ENCODE results near the gene HRH1. TPM values are rescaled to one million over a fixed set of nuclear protein-coding genes. Genes with fewer than 3 reads are reported as not detected.

The HRH1 gene
- total RNA-seq, 1 experiment from 2014 or later, result 7.0 TPM

DNA sequence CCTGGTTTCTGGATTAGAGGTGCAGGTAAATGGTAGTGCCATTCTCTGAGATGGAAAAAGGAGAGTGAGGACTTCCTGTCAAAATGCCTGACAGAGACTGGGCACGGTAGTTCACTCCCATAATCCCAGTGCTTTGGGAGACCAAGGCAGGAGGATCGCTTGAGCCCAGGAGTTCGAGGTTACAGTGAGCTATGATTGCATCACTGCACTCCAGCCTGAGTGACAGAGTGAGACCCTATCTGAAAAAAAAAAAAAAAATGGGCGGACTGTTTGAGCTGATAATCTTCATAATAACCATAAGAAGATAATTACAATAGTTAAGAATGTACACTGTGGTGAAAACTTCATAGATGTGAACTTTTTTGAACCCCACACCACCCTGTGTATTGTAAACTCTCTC lies 44.2 kb downstream of the HRH1 start:
- Histone ChIP-seq H3K4me1 (ENCODE audit: control insufficient read depth in 1 of 2, insufficient read depth in 2 of 2, low read length in 2 of 2) (peaks cover 13 to 45% of the 10 kb centered on the region in 2 experiments), H3K36me3 (ENCODE audit: control insufficient read depth in 1 of 2, insufficient read depth in 2 of 2, low read length in 2 of 2) (peaks cover 0 to 6% of the 10 kb centered on the region in 2 experiments; a peak in 1 of 4 replicates), H4K20me1 (ENCODE audit: insufficient read depth) (no peaks in the 10 kb centered on the region), H3K9me3 (ENCODE audit: control insufficient read depth in 1 of 2, insufficient read depth in 1 of 2, low read depth in 1 of 2, low read length in 2 of 2) (no peaks in the 10 kb centered on the region), H3K27ac (ENCODE audit: low read depth, low read length) (no peak overlapping the region), H3K4me2 (ENCODE audit: low read length) (no peak overlapping the region), H2AFZ (ENCODE audit: low read depth, low read length, poor library complexity, severe bottlenecking) (no peak overlapping the region), H3K4me3 (replicated peaks in 1 of 2; ENCODE audit: low read depth in 1 of 2, low read length in 2 of 2) (no peak overlapping the region), H3K27me3 (ENCODE audit: insufficient read depth, low read length) (no peaks in the 10 kb centered on the region), H3K9ac (ENCODE audit: low read length) (no peak overlapping the region), H3K79me2 (ENCODE audit: insufficient read depth, low read length) (peaks cover 5% of the 10 kb centered on the region; the same call in 1 of the 2 replicates), H3K9me2 (ENCODE audit: insufficient read depth) (no peaks in the 10 kb centered on the region)
- POLR2A ChIA-PET, result no interaction called here
- ATAC-seq (no peak), DNase-seq (ENCODE audit: low read depth, low spot score) (no peak)
- no peak for TF ChIP-seq EGR1 (IDR thresholded peaks at IDR 0.05; ENCODE audit: low read depth)
- BruUV-seq (replicated peaks), result no TSS peak
- CTCF ChIA-PET, result interaction anchor here (0.7 kb wide), 1 partner anchor 39 kb away, joined by 3 read pairs; no protein-coding TSS in a partner anchor
- RAD21 ChIA-PET (ENCODE audit: low non-redundant PET in 1 of 2, low total read pairs in 2 of 2, uncharacterized antibody in 2 of 2, unreplicated experiment in 2 of 2), result no interaction called here
- intact Hi-C loops (cut with micrococcal nuclease), result no loop called here

DNA sequence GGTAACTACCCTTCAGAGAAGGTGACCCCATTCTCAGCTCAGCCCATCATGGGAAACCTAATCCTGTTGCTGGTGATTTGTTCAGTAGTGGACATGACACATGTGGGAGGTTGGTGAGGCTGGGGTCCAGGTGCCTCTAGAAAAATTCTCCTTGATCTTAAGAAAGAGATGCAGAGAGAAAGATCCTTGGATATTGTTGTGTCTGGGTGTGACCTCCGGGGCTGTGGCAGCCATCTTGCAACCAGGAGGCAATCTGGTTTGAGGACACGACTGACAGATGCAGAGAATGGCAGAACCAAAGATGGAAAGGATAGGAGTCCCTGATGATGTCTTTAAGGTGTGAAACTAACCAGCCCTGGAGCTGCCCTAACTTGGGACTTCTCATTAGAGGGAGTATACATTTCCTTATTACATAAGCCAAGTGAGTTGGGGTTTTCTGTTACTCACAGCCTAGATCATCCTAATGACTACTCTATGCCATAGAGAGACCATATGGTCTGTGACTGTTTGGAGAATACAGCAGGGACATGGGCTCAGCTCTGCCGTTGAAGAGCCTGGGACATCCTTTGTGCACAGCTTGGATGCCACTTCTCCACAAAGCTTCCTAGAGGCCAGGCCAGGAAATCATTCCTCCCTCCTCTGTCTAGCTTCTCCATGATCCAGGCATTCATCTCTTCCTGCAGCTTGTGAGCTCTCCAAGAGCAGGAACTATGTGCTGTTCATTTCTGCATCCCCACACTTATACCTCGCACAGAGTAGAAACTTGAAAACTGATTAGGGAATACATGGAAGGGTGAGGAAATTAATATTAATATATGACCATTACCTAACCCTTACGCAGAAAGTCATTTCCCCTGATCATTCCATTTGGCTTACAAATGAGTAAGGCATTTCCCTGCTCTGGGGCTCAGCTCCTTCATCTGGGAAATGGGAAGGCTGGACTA lies 45.9 kb downstream of the HRH1 start:
- CTCF ChIA-PET, result interaction anchor here (0.8 to 1.5 kb wide), 2 partner anchors 63 to 140 kb away, joined by 3 read pairs; no protein-coding TSS in a partner anchor
- BruUV-seq (replicated peaks), result no TSS peak
- TF ChIP-seq, protein P1, sequence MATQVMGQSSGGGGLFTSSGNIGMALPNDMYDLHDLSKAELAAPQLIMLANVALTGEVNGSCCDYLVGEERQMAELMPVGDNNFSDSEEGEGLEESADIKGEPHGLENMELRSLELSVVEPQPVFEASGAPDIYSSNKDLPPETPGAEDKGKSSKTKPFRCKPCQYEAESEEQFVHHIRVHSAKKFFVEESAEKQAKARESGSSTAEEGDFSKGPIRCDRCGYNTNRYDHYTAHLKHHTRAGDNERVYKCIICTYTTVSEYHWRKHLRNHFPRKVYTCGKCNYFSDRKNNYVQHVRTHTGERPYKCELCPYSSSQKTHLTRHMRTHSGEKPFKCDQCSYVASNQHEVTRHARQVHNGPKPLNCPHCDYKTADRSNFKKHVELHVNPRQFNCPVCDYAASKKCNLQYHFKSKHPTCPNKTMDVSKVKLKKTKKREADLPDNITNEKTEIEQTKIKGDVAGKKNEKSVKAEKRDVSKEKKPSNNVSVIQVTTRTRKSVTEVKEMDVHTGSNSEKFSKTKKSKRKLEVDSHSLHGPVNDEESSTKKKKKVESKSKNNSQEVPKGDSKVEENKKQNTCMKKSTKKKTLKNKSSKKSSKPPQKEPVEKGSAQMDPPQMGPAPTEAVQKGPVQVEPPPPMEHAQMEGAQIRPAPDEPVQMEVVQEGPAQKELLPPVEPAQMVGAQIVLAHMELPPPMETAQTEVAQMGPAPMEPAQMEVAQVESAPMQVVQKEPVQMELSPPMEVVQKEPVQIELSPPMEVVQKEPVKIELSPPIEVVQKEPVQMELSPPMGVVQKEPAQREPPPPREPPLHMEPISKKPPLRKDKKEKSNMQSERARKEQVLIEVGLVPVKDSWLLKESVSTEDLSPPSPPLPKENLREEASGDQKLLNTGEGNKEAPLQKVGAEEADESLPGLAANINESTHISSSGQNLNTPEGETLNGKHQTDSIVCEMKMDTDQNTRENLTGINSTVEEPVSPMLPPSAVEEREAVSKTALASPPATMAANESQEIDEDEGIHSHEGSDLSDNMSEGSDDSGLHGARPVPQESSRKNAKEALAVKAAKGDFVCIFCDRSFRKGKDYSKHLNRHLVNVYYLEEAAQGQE (IDR thresholded peaks at IDR 0.05; ENCODE audit: low read depth), result no peak
- no peak for TF ChIP-seq CBX3 (IDR thresholded peaks at IDR 0.05; ENCODE audit: low read depth)
- TF ChIP-seq ZFX (IDR thresholded peaks at IDR 0.05), result no peak
- no peak for TF ChIP-seq SIN3A (IDR thresholded peaks at IDR 0.05; ENCODE audit: low read depth)
- no peak for TF ChIP-seq POLR2A (IDR thresholded peaks at IDR 0.05; ENCODE audit: borderline replicate concordance, extremely low read depth, insufficient read depth, insufficient read length)
- no peak for TF ChIP-seq FOSL1 (IDR thresholded peaks at IDR 0.05; ENCODE audit: low read depth)
- no peak for TF ChIP-seq ZNF274 (IDR thresholded peaks at IDR 0.05; ENCODE audit: low read depth, low read length)
- TF ChIP-seq EZH2phosphoT487 (IDR thresholded peaks at IDR 0.05; ENCODE audit: borderline replicate concordance), result no peak
- TF ChIP-seq EZH2 (IDR thresholded peaks at IDR 0.05), result no peak
- TF ChIP-seq ELF1 (IDR thresholded peaks at IDR 0.05; ENCODE audit: borderline replicate concordance, low read depth), result no peak
- no peak for TF ChIP-seq EGR1 (IDR thresholded peaks at IDR 0.05; ENCODE audit: low read depth)
- TF ChIP-seq SRF (IDR thresholded peaks at IDR 0.05; ENCODE audit: low read depth), result no peak
- TF ChIP-seq, protein P2, sequence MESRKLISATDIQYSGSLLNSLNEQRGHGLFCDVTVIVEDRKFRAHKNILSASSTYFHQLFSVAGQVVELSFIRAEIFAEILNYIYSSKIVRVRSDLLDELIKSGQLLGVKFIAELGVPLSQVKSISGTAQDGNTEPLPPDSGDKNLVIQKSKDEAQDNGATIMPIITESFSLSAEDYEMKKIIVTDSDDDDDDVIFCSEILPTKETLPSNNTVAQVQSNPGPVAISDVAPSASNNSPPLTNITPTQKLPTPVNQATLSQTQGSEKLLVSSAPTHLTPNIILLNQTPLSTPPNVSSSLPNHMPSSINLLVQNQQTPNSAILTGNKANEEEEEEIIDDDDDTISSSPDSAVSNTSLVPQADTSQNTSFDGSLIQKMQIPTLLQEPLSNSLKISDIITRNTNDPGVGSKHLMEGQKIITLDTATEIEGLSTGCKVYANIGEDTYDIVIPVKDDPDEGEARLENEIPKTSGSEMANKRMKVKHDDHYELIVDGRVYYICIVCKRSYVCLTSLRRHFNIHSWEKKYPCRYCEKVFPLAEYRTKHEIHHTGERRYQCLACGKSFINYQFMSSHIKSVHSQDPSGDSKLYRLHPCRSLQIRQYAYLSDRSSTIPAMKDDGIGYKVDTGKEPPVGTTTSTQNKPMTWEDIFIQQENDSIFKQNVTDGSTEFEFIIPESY (IDR thresholded peaks at IDR 0.05; ENCODE audit: extremely low read depth, insufficient replicate concordance, low read length), result no peak
- TF ChIP-seq JUND (IDR thresholded peaks at IDR 0.05), result no peak

More for the DNA sequence above, 45.9 kb downstream of the HRH1 start:
- no peak for DNase-seq (ENCODE audit: low read depth, low spot score)
- no peak overlapping the region for H3K9ac ChIP-seq (ENCODE audit: low read length)
- intact Hi-C loops (cut with micrococcal nuclease), result loop anchor here (10.0 kb wide), 2 partner anchors 255 to 445 kb away; no protein-coding TSS in a partner anchor
- H4K20me1 ChIP-seq (ENCODE audit: insufficient read depth), result no peaks in the 10 kb centered on the region
- H2AFZ ChIP-seq (ENCODE audit: low read depth, low read length, poor library complexity, severe bottlenecking), result no peak overlapping the region
- no peaks in the 10 kb centered on the region for H3K27me3 ChIP-seq (ENCODE audit: insufficient read depth, low read length)
- no peaks in the 10 kb centered on the region for H3K9me3 ChIP-seq (ENCODE audit: control insufficient read depth in 1 of 2, insufficient read depth in 1 of 2, low read depth in 1 of 2, low read length in 2 of 2)
- RAD21 ChIA-PET (ENCODE audit: low non-redundant PET in 1 of 2, low total read pairs in 2 of 2, uncharacterized antibody in 2 of 2, unreplicated experiment in 2 of 2), result no interaction called here
- POLR2A ChIA-PET, result no interaction called here
- no peaks in the 10 kb centered on the region for H3K36me3 ChIP-seq (ENCODE audit: control insufficient read depth in 1 of 2, insufficient read depth in 2 of 2, low read length in 2 of 2)
- no peak overlapping the region for H3K4me3 ChIP-seq (replicated peaks in 1 of 2; ENCODE audit: low read depth in 1 of 2, low read length in 2 of 2)
- H3K9me2 ChIP-seq (ENCODE audit: insufficient read depth), result no peaks in the 10 kb centered on the region
- H3K4me1 ChIP-seq (ENCODE audit: control insufficient read depth in 1 of 2, insufficient read depth in 2 of 2, low read length in 2 of 2), result peaks cover 13 to 48% of the 10 kb centered on the region in 2 experiments
- no peak for ATAC-seq
- H3K79me2 ChIP-seq (ENCODE audit: insufficient read depth, low read length), result peaks cover 3% of the 10 kb centered on the region; the same call in 1 of the 2 replicates
- H3K4me2 ChIP-seq (ENCODE audit: low read length), result peak overlapping the region; percentile 43; the same call in 1 of the 2 replicates
- no peak overlapping the region for H3K27ac ChIP-seq (ENCODE audit: low read depth, low read length)

Data from HCT116 (cell line).